Coronary artery (tissue), 2 donors: Measurements from ENCODE around the gene CCNJL.

Experiments
- DNase-seq: peaks from one replicate; pipeline ENCODE4 v3.0.0-alpha.2; 2017; ENCODE audit warnings: low spot score
- H3K27ac ChIP-seq, 2 donors: fragments of 200-600 bp; sonication (generic); one replicate each; pipeline ENCODE4 v1.5.1; 2016 to 2019
- H3K4me3 ChIP-seq: fragments of 200-600 bp; sonication (generic); 2 replicates; pipeline ENCODE4 v1.5.1; 2016; ENCODE audit warnings: mild to moderate bottlenecking, moderate library complexity
- TF ChIP-seq, protein P1 (sequence below): fragments of 200-600 bp; sonication (generic); IDR thresholded peaks from one replicate; pipeline ENCODE4 v1.5.1; 2019; ENCODE audit warnings: antibody characterized with exemption

Gene CCNJL

GRCh38 chr5:160266044-160266443, 46.3 kb downstream of the CCNJL start:
- TF ChIP-seq, protein P1, sequence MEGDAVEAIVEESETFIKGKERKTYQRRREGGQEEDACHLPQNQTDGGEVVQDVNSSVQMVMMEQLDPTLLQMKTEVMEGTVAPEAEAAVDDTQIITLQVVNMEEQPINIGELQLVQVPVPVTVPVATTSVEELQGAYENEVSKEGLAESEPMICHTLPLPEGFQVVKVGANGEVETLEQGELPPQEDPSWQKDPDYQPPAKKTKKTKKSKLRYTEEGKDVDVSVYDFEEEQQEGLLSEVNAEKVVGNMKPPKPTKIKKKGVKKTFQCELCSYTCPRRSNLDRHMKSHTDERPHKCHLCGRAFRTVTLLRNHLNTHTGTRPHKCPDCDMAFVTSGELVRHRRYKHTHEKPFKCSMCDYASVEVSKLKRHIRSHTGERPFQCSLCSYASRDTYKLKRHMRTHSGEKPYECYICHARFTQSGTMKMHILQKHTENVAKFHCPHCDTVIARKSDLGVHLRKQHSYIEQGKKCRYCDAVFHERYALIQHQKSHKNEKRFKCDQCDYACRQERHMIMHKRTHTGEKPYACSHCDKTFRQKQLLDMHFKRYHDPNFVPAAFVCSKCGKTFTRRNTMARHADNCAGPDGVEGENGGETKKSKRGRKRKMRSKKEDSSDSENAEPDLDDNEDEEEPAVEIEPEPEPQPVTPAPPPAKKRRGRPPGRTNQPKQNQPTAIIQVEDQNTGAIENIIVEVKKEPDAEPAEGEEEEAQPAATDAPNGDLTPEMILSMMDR = no peak
- Histone ChIP-seq H3K27ac (no peak overlapping the region), H3K4me3 (no peak overlapping the region)
- DNase-seq = no peak

DNA sequence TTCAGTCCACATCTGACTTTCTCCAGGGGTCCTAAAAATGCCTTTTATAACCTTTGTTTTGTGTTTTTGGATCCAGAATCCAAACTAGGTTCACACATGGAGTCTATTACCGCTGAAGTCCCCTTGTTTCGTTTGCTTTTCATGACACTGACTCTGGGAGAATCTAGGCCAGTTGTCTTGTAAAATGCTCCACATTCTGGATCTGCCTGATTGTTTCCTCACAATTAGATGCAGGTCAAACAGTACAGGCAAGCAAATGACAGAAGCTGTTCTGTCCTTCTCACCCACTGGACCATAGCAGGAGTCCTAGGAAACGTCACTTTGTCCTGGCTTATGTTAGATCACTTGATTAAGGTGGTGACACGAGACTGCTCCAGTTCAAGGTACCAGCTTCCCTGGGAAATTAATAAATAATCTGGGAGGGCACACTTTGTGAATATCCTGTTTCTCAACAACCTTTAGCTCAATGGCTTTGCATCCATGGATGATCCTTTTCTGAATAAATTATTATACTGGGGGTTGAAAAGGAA, 49.0 kb downstream of the CCNJL start:
- Histone ChIP-seq H3K4me3 (no peak overlapping the region), H3K27ac (no peak overlapping the region)
- no peak for DNase-seq
- TF ChIP-seq, protein P1 = no peak

- no peak for DNase-seq
- TF ChIP-seq, protein P1 = no peak
- no peak overlapping the region for H3K27ac ChIP-seq
These were observed 50.0 kb downstream of the CCNJL start for GRCh38 chr5:160262151-160263074.

DNA sequence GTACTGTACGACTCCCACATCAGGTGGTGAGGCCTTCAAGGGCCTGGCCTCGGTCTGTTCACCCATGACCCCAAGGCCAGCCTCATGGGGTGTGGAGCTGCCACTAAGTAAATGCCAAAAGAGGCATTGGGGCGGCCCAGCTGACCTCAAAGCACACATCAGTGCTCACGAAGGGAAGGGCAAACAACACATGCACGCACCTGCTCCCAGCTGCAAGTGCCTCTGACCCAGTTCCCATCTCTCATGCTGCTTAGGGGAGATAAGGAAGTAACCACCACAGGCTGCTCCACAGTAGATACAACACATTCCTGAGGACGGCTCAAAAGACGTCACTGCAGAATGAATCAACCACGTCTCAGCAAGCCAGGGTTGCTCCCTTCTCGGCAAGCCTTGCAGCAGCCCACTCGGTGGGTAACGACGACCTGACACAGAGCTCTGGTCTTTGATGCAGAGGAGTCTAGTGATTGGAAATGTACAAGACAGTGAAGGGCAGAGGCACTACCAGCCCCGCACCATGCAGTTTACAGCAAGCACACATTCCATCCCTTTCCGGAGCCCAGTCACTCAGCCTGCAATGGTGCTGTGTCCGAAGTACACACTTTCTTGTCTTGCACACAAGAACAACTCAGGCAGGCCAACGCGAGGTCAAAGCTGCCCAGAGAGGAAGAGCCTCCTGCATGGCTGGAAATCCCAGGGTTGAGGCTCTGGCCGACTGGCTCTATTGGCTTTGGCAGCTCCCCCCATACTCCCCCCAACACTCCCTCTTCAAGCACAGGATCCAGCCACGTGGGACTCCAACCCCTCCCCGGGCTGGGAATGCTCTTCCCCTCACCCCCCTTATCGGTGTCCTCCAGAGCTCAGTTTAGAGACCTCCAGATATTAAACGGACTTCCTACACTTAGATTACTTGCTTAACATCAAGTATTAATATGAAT, 51.2 kb downstream of the CCNJL start:
- no peak for DNase-seq
- H3K4me3 ChIP-seq = no peak overlapping the region
- no peak overlapping the region for H3K27ac ChIP-seq

More at GRCh38 chr5:160262151-160263074, 50.0 kb downstream of the CCNJL start:
- no peak overlapping the region for H3K4me3 ChIP-seq

DNA sequence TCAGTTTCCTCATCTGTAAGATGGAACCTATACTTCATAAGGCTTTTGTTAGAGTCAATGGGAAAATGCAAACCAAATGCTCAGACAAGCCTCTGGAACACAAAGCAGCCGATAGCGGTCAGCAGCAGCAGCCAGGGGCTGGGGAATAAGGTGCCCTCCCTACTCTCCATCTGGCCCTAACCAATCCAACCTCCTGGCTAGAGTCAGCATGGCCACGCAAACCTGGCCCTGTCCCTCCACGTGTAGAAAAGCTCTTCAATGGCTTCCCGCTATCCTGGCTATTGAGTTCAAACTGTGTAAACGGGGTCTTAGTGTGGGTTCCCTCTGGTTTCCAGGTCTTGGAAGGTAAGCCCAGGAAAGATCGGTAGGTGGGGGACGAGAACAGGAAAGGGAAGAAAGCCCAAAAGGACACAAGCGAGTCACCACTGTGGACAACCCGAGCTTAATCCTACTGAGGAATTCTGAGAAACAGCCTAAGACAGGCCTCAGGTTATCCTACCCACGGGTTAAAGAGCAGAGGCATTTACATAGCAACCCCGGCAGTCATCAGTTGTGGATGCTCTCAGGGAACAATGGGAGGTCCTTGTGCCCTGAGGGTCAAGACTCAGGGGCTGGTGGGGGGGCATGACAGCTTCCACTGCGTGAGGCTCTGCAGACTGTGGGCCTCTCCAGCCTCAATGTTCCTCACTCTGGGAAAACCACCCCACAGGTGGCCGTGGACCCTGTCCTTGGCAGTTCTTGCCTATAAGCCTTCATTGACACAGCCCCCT, 52.2 kb downstream of the CCNJL start:
- no peak for DNase-seq
- TF ChIP-seq, protein P1 = no peak
- H3K4me3 ChIP-seq = no peak overlapping the region
- H3K27ac ChIP-seq = no peak overlapping the region

More for the DNA sequence above, 51.2 kb downstream of the CCNJL start:
- TF ChIP-seq, protein P1 = no peak

DNA sequence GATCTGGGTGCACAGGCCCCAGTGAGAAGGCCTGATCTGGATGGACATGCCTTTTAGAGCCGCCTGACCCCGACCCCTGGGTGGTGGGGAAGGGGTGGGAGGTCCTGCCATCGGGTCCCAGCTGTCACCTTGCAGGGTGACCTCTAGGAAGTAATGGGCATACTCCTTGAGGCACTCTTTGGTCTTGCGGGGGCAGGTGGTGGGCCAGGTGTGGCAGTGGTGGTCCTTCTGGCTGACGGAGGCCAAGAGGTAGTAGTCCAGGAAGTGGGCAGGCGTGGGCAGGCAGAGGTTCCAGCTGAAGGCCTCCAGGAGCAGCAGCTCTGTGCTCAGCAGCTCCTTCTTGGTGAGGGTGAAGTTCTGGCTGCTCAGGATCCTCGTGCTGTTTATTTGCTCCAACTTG, 53.0 kb downstream of the CCNJL start:
- DNase-seq = no peak
- Histone ChIP-seq H3K27ac (no peak overlapping the region), H3K4me3 (no peak overlapping the region)
- TF ChIP-seq, protein P1 = no peak
